BE2C (cell line): ENCODE measurements around the gene GARS1.

Source experiments
- DNase-seq: peaks from one replicate; pipeline ENCODE4 v3.0.0-alpha.2; 2020
- H3K27me3 ChIP-seq: fragments of 250-450 bp; sonication (Bioruptor Pico); 2 replicates; pipeline ENCODE4 v1.5.1; 2020; ENCODE audit warnings: mild to moderate bottlenecking
- H3K36me3 ChIP-seq: fragments of 250-450 bp; sonication (Bioruptor Pico); 2 replicates; pipeline ENCODE4 v1.5.1; 2020; ENCODE audit warnings: mild to moderate bottlenecking
- H3K4me1 ChIP-seq: fragments of 250-450 bp; sonication (Bioruptor Pico); 2 replicates; pipeline ENCODE4 v1.5.1; 2020
- H3K4me3 ChIP-seq: 2 replicates; pipeline ENCODE4 v1.5.1; 2011; ENCODE audit warnings: low read depth, low read length
- H3K9me3 ChIP-seq: fragments of 250-450 bp; sonication (Bioruptor Pico); 2 replicates; pipeline ENCODE4 v1.5.1; 2020
- CTCF ChIP-seq: IDR thresholded peaks from 2 replicates; pipeline ENCODE4 v1.5.1; 2012; ENCODE audit warnings: mild to moderate bottlenecking, low read depth, low read length

Gene GARS1

GRCh38 chr7:30605832-30606231 is 11.2 kb downstream of the GARS1 start:
- Histone ChIP-seq H3K4me3 (no peak overlapping the region), H3K9me3 (no peaks in the 10 kb centered on the region), H3K36me3 (peaks cover 98% of the 10 kb centered on the region), H3K4me1 (no peaks in the 10 kb centered on the region), H3K27me3 (no peaks in the 10 kb centered on the region)
- TF ChIP-seq CTCF: no peak
- DNase-seq: no peak

GRCh38 chr7:30612658-30613265 is 18.1 kb downstream of the GARS1 start:
- no peak for TF ChIP-seq CTCF
- no peak for DNase-seq
- no peak overlapping the region for H3K4me3 ChIP-seq

GRCh38 chr7:30613366-30614325 is 19.0 kb downstream of the GARS1 start:
- H3K36me3 ChIP-seq: peaks cover 98% of the 10 kb centered on the region
- no peak for DNase-seq
- no peak overlapping the region for H3K4me3 ChIP-seq
- no peaks in the 10 kb centered on the region for H3K4me1 ChIP-seq
- H3K27me3 ChIP-seq: no peaks in the 10 kb centered on the region
- TF ChIP-seq CTCF: no peak
- H3K9me3 ChIP-seq: no peaks in the 10 kb centered on the region

More at GRCh38 chr7:30612658-30613265, 18.1 kb downstream of the GARS1 start:
- Histone ChIP-seq H3K27me3 (no peaks in the 10 kb centered on the region), H3K36me3 (peaks cover 98% of the 10 kb centered on the region), H3K9me3 (no peaks in the 10 kb centered on the region), H3K4me1 (no peaks in the 10 kb centered on the region)

- Histone ChIP-seq H3K4me1 (no peaks in the 10 kb centered on the region), H3K4me3 (no peak overlapping the region), H3K36me3 (peaks cover 92% of the 10 kb centered on the region), H3K9me3 (no peaks in the 10 kb centered on the region), H3K27me3 (no peaks in the 10 kb centered on the region)
- no peak for DNase-seq
- TF ChIP-seq CTCF: no peak
Measured at GRCh38 chr7:30616318-30616717, 21.6 kb downstream of the GARS1 start.

- peaks cover 93% of the 10 kb centered on the region for H3K36me3 ChIP-seq
- TF ChIP-seq CTCF: no peak
- no peaks in the 10 kb centered on the region for H3K9me3 ChIP-seq
- no peaks in the 10 kb centered on the region for H3K4me1 ChIP-seq
- no peak for DNase-seq
- no peaks in the 10 kb centered on the region for H3K27me3 ChIP-seq
- no peak overlapping the region for H3K4me3 ChIP-seq
Measured at GRCh38 chr7:30617359-30617758, 22.7 kb downstream of the GARS1 start.
